ENCODE results near the gene CFAP221. TPM values are rescaled to one million over a fixed set of nuclear protein-coding genes. Genes with fewer than 3 reads are reported as not detected.

CFAP221 gene
- total and polyA plus RNA-seq, 12 donors = 0.14 to 2.5 (median 1.4) TPM; not detected in 1

GRCh38 chr2:119553687-119554344 is 9.6 kb downstream of the CFAP221 start:
- DNase-seq (no peak), ATAC-seq (no peak)
- TF ChIP-seq CTCF (IDR thresholded peaks at IDR 0.05) = no peak
- Histone ChIP-seq H3K36me3 (no peaks in the 10 kb centered on the region), H3K4me1 (no peaks in the 10 kb centered on the region), H3K9me3 (no peaks in the 10 kb centered on the region), H3K27me3 (peaks cover 0 to 4% (median 0%) of the 10 kb centered on the region in 7 donors), H3K4me3 (no peak overlapping the region), H3K27ac (no peak overlapping the region)
- intact Hi-C loops (cut with DNase I) = no loop called here
- 83 to 88% methylated on average over 7 of the region's 7 CpGs for WGBS, 2 donors

GRCh38 chr2:119565481-119565880 is 21.2 kb downstream of the CFAP221 start:
- no peaks in the 10 kb centered on the region for H3K36me3 ChIP-seq
- H3K27me3 ChIP-seq = no peaks in the 10 kb centered on the region
- 68 to 91% methylated on average over 2 of the region's 2 CpGs for WGBS, 2 donors
- no peak overlapping the region for H3K4me3 ChIP-seq
- no peaks in the 10 kb centered on the region for H3K4me1 ChIP-seq
- no peak for TF ChIP-seq CTCF (IDR thresholded peaks at IDR 0.05)
- peaks cover 0 to 20% (median 5%) of the 10 kb centered on the region in 11 donors for H3K9me3 ChIP-seq
- no peak overlapping the region for H3K27ac ChIP-seq
- ATAC-seq (no peak), DNase-seq (no peak)
- intact Hi-C loops (cut with DNase I) = no loop called here

GRCh38 chr2:119567292-119567691 is 23.0 kb downstream of the CFAP221 start:
- no peak overlapping the region for H3K27ac ChIP-seq
- H3K9me3 ChIP-seq = peaks cover 0 to 20% (median 5%) of the 10 kb centered on the region in 11 donors
- H3K36me3 ChIP-seq = no peaks in the 10 kb centered on the region
- ATAC-seq (no peak), DNase-seq (no peak)
- intact Hi-C loops (cut with DNase I) = no loop called here
- TF ChIP-seq CTCF (IDR thresholded peaks at IDR 0.05) = no peak
- H3K27me3 ChIP-seq = peaks cover 0 to 3% (median 0%) of the 10 kb centered on the region in 7 donors
- no peaks in the 10 kb centered on the region for H3K4me1 ChIP-seq
- H3K4me3 ChIP-seq = no peak overlapping the region

- Histone ChIP-seq H3K27me3 (peaks cover 0 to 3% (median 0%) of the 10 kb centered on the region in 7 donors), H3K9me3 (peaks cover 0 to 9% (median 0%) of the 10 kb centered on the region in 11 donors), H3K4me1 (peaks cover 0 to 2% (median 0%) of the 10 kb centered on the region in 9 donors), H3K36me3 (no peaks in the 10 kb centered on the region), H3K4me3 (no peak overlapping the region), H3K27ac (no peak overlapping the region)
- WGBS, 2 donors = 79 to 84% methylated on average over 3 of the region's 3 CpGs
- no peak for TF ChIP-seq CTCF (IDR thresholded peaks at IDR 0.05)
- no peak for DNase-seq
- ATAC-seq = no peak
- intact Hi-C loops (cut with DNase I) = no loop called here
Measured at GRCh38 chr2:119574108-119574815, 30.0 kb downstream of the CFAP221 start.

Data from heart right ventricle (tissue), 16 donors.